ENCODE data around the gene GARIN3.

DNA sequence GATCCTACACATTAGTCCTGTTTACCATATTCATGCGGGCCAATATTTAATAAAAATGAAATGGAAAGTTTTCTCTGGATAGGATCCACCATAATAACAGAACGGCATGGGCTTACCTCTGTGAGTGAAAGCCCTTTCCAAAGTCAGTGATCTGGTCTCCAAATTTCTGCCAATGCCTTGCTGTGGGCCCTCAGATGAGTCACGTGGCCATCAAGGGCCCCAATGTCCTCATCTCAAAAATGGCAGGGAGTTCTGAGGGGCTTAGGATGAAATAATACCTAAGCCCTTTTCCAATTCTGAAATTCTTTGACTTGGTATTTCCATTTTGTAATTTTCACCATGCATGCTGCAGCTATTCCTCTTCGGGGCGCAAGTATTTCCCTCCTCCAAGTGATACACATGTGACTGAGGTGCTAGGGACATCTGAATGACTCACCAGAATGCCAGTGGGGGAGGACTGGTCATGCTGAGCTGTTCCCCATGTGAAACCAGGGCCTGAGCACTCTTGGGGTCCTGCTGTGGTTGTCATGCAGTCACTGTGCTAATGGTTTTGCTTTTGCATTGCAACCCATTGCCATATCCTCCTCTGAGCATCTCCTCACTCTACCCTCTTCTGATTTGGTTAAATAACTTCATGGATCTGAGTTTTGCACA lies 49.6 kb upstream of the GARIN3 start:
- TF ChIP-seq POLR2A (IDR thresholded peaks at IDR 0.05; ENCODE audit: low read length) (no peak), GATA1 (IDR thresholded peaks at IDR 0.05; ENCODE audit: low read depth, low read length) (no peak)

Data from erythroblast (primary cell).